HG02943 (cell line): ENCODE measurements around the gene AFF1.

Source experiments
- ATAC-seq: cut with Tn5 transposase; IDR thresholded peaks from one replicate; pipeline ENCODE4 v1.9.1; 2021; ENCODE audit warnings: mild to moderate bottlenecking, low read depth, moderate library complexity; ENCODE audit not compliant: unreplicated experiment

The AFF1 gene, protein sequence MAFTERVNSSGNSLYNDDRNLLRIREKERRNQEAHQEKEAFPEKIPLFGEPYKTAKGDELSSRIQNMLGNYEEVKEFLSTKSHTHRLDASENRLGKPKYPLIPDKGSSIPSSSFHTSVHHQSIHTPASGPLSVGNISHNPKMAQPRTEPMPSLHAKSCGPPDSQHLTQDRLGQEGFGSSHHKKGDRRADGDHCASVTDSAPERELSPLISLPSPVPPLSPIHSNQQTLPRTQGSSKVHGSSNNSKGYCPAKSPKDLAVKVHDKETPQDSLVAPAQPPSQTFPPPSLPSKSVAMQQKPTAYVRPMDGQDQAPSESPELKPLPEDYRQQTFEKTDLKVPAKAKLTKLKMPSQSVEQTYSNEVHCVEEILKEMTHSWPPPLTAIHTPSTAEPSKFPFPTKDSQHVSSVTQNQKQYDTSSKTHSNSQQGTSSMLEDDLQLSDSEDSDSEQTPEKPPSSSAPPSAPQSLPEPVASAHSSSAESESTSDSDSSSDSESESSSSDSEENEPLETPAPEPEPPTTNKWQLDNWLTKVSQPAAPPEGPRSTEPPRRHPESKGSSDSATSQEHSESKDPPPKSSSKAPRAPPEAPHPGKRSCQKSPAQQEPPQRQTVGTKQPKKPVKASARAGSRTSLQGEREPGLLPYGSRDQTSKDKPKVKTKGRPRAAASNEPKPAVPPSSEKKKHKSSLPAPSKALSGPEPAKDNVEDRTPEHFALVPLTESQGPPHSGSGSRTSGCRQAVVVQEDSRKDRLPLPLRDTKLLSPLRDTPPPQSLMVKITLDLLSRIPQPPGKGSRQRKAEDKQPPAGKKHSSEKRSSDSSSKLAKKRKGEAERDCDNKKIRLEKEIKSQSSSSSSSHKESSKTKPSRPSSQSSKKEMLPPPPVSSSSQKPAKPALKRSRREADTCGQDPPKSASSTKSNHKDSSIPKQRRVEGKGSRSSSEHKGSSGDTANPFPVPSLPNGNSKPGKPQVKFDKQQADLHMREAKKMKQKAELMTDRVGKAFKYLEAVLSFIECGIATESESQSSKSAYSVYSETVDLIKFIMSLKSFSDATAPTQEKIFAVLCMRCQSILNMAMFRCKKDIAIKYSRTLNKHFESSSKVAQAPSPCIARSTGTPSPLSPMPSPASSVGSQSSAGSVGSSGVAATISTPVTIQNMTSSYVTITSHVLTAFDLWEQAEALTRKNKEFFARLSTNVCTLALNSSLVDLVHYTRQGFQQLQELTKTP

DNA sequence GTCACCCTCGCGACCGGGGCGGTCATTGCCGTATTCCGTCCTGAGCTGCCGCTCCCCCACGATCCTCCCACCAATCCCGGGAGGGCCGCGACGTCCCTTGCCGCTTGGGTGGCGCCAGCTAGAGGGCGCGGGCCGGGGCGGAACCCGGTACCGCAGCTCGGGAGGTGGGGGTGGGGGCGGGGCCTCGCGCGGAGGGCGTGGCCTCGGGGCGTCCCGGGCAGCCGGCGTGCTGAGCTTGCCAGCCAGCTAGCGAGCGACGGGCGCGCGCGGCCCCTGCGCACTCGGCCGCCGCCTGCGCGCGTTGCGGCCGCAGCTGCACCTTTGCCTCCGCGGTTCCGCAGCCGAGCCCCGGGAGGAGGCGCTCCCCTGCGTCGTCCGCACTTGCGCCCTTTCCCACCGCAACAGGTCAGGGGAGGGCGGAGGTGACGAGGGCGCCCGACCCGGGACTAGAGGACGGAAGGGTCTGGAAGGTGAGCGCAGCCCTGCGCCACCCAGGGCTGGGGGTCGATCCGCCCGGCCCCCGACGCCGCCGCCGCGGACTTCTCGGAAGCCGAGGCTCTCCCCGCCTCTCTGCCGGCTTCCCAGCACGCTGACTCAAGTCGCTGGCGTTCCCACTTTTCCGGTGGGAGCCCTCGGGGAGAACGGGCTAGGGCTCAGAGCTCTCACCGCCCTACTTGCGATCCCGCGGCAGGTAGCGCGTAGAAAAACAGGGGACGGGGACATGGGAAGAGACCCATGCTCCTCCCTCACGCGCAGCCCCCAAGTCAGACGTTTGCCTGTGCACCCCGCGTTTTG lies at the start of gene AFF1:
AFF1 (plus strand) TSS at position 241 of the 795 bp plus-strand sequence. CDS start 13,523 bp downstream, outside the sequence.
- ATAC-seq, result peak; percentile 38

- no peak for ATAC-seq
Observed at GRCh38 chr4:86890790-86891189, 44.0 kb upstream of the AFF1 start.

- ATAC-seq, result peak; percentile 52
Observed at GRCh38 chr4:86891762-86892635, 42.8 kb upstream of the AFF1 start, which contains the start of gene C4orf36. C4orf36 (minus strand) TSS chr4:86892422; CDS start chr4:86891520, 902 bp downstream.

GRCh38 chr4:86892636-86892960 lies 42.2 kb upstream of the AFF1 start:
- no peak for ATAC-seq

DNA sequence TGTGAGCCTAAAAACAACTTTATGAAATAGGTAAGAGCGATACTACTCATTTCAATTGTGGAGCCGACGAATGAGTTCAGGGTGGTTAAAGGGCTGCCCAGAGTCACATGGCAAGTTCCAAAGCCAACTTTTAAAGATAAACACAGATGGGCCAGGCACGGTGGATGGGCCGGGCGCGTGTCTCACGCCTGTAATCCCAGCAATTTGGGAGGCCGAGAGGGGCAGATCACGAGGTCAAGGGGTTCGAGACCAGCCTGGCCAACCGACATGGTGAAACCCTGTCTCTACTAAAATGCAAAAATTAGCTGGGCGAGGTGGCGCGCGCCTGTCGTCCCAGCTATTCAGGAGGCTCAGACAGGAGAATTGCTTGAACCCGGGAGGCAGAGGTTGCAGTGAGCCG lies 41.7 kb upstream of the AFF1 start:
- ATAC-seq, result no peak

GRCh38 chr4:86894455-86894854 lies 40.4 kb upstream of the AFF1 start:
- ATAC-seq, result no peak

- ATAC-seq, result no peak
Observed at GRCh38 chr4:86895692-86896488, 38.9 kb upstream of the AFF1 start.

- no peak for ATAC-seq
Observed at GRCh38 chr4:86896596-86896995, 38.2 kb upstream of the AFF1 start.

DNA sequence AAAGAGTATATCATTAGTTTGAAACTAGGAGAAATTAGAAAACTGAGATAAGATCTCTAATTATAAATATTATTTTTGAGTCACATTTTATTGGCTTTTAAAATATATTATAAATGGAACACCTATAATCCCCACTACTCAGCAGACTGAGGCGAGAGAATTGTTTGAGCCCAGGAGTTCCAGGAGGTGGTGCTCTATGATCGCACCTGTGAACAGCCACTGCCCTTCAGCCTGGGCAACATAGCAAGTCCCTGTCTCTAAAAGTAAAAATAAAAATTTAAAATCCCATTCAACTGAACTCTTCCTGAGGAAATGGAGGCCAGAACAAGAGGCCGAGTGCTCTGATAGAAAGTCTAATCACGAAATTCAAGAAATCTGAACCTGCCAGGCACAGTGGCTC lies 36.2 kb upstream of the AFF1 start:
- no peak for ATAC-seq

- ATAC-seq, result no peak
Observed at GRCh38 chr4:86901864-86902263, 32.9 kb upstream of the AFF1 start.

- no peak for ATAC-seq
Observed at GRCh38 chr4:86908251-86908657, 26.6 kb upstream of the AFF1 start.

DNA sequence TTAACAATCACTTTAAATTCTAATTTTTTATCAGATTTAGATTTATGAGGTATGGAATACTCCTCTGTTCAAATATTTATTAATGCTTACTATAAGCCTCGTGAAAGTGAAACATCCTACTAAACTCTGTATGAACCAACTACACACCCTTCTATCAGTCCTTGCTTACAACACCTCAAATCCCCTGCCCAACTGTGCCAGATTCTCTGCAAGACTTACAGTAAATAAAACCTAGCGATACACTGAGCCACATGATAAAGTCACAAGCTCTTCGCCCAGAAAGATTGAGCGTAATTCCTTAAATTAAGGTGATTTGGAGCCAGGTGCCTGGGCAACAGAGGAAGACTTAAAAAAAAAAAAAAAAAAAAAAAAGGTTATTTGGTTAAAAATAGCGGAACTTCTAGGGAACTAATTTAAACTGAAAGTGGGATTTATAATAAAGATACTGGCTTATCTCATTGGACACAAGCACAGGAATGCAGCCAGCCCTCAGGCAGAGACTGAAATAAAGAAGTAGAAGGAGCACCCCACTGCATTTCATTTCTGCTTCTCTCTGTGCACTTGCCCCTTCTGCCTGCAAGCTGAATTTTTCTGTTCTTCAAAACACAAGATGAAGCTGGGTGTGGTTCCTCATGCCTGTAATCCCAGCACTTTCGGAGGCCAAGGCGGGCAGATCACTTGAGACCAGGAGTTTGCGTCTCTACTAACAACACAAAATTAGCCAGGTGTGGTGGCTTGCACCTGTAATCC lies 25.1 kb upstream of the AFF1 start:
- ATAC-seq, result no peak

- no peak for ATAC-seq
Observed at GRCh38 chr4:86910369-86910768, 24.4 kb upstream of the AFF1 start.

DNA sequence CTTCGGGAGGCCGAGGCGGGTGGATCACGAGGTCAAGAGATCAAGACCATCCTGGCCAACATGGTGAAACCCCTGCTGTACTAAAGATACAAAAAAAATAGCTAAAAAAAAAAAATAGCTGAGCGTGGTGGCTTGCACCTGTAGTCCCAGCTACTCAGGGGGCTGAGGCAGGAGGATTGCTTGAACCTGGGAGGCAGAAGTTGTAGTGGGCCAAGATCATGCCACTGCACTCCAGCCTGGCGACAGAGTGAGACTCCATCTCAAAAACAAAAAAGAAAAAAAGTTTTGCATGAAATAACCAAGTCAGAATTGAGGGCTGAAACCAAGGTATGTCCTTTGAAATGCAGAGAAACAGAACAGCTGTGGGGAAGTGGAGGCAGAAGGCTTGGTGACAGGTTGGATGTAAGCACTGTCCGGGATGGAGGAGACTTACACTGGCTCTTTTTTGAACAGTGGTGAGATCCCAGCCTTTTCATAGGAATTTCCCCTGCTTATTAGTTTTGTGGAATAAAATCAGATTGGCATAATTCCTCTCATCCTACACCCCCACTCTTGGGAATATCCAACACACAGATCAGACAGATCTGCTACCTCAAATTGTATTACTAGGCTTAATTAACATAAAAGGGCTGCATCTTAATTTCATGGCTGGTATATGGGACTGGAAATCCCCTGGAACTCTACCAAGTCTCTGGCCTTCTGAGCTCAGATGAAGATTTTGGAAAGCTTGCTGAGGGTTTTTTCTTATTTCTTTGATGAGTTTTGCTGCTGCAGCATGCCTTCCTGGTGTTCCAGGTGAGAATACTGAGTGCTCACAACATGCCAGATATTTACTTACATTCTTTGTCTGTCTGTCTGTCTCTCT lies 23.8 kb upstream of the AFF1 start:
- no peak for ATAC-seq

- no peak for ATAC-seq
Observed at GRCh38 chr4:86916392-86916791, 18.4 kb upstream of the AFF1 start.

- ATAC-seq, result no peak
Observed at GRCh38 chr4:86917212-86918039, 17.4 kb upstream of the AFF1 start.
